ENCODE measurements around the gene TARDBP. TPM values are rescaled to one million over a fixed set of nuclear protein-coding genes. Genes with fewer than 3 reads are reported as not detected.
A peak's percentile ranks its signal among the peaks of the same experiment; 100 is the strongest.

Gene TARDBP
- total and polyA plus RNA-seq, 9 of the 15 experiments (the other 6 are each of a cell fraction or from before 2014, with no cell fraction given) = 122 to 515 (median 243) TPM

DNA sequence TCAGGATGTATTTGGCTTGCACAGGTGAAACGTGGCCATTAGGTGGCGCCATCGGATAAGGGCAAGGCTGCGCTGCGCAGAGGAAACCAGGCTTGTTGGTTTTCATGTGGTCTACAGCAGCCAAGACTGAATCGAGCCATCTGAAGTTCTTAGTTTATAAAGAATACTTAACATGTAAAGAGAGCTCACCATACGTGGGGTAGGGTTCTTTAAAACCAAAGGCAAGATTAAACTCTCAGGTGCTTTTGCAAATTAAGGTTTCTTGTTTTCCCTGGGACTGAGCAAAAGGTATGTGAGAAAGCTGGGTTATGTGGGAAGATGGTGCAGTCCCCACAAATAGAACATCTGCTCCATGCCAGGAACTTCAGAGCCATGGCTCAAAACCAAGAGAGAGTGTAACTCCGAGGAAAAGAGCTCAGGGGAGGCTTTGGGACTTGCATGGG lies 25.3 kb downstream of the TARDBP start (continued):
- TF ChIP-seq DEAF1 (CRISPR knock-in tag; IDR thresholded peaks at IDR 0.05) (peak; percentile 96), POLR3A (IDR thresholded peaks at IDR 0.05; ENCODE audit: borderline replicate concordance, extremely low read depth, insufficient read depth, insufficient read length) (no peak), SMAD1 (IDR thresholded peaks at IDR 0.05; ENCODE audit: low read depth, low read length, partially characterized antibody) (no peak), ATF7 (IDR thresholded peaks at IDR 0.05) (peak; percentile 4; the same call in 1 of the 2 replicates), YBX1 (IDR thresholded peaks at IDR 0.05) (no peak), SMAD3 (CRISPR knock-in tag; conservative IDR thresholded peaks at IDR 0.05) (no peak), MAX (CRISPR knock-in tag; IDR thresholded peaks at IDR 0.05) (no peak), EWSR1 (IDR thresholded peaks at IDR 0.05; ENCODE audit: borderline replicate concordance, low read depth, partially characterized antibody) (no peak), STAG1 (CRISPR knock-in tag; IDR thresholded peaks at IDR 0.05; ENCODE audit: borderline replicate concordance) (peak; percentile 96), CTBP1 (IDR thresholded peaks at IDR 0.05; ENCODE audit: borderline replicate concordance) (peak; percentile 51; the same call in 1 of the 2 replicates), TEAD1 (CRISPR knock-in tag; IDR thresholded peaks at IDR 0.05) (no peak), MYC (IDR thresholded peaks at IDR 0.05; ENCODE audit: low read depth, low read length) (peak; percentile 33; the same call in 1 of the 2 replicates), MYC (CRISPR knock-in tag; IDR thresholded peaks at IDR 0.05; ENCODE audit: borderline replicate concordance, low read depth) (no peak)
- TF ChIP-seq, protein P1, sequence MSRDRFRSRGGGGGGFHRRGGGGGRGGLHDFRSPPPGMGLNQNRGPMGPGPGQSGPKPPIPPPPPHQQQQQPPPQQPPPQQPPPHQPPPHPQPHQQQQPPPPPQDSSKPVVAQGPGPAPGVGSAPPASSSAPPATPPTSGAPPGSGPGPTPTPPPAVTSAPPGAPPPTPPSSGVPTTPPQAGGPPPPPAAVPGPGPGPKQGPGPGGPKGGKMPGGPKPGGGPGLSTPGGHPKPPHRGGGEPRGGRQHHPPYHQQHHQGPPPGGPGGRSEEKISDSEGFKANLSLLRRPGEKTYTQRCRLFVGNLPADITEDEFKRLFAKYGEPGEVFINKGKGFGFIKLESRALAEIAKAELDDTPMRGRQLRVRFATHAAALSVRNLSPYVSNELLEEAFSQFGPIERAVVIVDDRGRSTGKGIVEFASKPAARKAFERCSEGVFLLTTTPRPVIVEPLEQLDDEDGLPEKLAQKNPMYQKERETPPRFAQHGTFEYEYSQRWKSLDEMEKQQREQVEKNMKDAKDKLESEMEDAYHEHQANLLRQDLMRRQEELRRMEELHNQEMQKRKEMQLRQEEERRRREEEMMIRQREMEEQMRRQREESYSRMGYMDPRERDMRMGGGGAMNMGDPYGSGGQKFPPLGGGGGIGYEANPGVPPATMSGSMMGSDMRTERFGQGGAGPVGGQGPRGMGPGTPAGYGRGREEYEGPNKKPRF (IDR thresholded peaks at IDR 0.05; ENCODE audit: low read depth, low read length) = no peak
- TF ChIP-seq, protein P2, sequence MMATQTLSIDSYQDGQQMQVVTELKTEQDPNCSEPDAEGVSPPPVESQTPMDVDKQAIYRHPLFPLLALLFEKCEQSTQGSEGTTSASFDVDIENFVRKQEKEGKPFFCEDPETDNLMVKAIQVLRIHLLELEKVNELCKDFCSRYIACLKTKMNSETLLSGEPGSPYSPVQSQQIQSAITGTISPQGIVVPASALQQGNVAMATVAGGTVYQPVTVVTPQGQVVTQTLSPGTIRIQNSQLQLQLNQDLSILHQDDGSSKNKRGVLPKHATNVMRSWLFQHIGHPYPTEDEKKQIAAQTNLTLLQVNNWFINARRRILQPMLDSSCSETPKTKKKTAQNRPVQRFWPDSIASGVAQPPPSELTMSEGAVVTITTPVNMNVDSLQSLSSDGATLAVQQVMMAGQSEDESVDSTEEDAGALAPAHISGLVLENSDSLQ (IDR thresholded peaks at IDR 0.05) = no peak
- TF ChIP-seq, protein P3, sequence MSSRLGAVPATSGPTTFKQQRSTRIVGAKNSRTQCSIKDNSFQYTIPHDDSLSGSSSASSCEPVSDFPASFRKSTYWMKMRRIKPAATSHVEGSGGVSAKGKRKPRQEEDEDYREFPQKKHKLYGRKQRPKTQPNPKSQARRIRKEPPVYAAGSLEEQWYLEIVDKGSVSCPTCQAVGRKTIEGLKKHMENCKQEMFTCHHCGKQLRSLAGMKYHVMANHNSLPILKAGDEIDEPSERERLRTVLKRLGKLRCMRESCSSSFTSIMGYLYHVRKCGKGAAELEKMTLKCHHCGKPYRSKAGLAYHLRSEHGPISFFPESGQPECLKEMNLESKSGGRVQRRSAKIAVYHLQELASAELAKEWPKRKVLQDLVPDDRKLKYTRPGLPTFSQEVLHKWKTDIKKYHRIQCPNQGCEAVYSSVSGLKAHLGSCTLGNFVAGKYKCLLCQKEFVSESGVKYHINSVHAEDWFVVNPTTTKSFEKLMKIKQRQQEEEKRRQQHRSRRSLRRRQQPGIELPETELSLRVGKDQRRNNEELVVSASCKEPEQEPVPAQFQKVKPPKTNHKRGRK (tag; IDR thresholded peaks at IDR 0.05) = no peak
- TF ChIP-seq, protein P4, sequence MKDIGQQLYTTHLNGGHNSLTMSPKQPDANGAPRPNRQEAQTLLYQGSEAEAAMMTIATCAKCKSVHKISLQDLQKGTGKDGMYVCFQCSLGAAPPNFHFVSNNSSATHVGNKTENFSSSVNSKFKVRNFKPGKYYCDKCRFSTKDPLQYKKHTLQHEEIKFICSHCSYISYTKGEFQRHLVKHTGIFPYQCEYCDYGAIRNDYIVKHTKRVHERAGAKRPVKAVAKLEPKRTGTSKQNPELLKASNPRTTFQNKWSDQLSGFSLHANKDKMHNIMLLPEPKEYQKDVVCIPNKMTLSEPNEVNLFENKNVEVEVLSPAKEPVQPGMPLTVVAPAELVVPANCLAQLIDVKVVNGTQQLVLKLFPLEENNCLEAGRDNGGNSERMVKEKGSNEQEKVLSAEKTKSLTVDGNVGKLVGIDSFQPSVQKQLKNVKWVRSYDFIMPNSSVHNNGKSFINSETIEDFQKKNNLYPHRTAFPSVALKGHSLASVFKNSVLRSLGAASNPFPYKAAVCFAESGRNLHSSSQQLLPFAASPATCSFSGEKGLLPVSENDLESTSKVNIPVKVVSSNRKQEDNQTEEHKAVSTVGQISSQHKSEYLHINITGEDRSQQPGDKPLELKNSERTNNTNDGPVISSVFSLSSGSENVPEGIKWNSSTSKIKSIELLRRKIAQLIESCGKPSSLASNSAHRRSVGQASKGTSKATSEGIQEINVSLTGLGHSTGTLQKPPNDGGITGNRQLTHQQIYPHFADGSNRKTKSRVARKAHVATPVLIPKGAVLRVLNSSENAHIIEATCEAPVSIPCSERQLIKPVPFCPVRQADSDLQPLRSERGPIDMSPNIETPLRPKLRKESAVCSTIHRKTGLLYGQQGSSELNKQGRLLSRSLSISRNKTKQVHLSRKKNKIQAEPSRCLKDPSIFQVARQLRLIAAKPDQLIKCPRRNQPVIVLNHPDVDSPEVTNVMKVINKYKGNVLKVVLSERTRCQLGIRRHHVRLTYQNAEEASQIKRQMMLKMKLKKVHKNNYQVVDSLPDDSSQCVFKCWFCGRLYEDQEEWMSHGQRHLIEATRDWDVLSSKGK (CRISPR knock-in tag; IDR thresholded peaks at IDR 0.05) = no peak

Data from K562 (cell line).